UCSD-AML1 (cell line): ENCODE data around the gene NRAP.
A peak's percentile ranks its signal among the peaks of the same experiment; 100 is the strongest.

Experiments
- DNase-seq: peaks from one replicate; lab custom pipeline; 2025; ENCODE audit not compliant: unreplicated experiment; lab: John Stamatoyannopoulos, UW

The NRAP gene

GRCh38 chr10:113563306-113564088 is 100.3 kb downstream of the NRAP start:
- DNase-seq: peak; percentile 80

DNA sequence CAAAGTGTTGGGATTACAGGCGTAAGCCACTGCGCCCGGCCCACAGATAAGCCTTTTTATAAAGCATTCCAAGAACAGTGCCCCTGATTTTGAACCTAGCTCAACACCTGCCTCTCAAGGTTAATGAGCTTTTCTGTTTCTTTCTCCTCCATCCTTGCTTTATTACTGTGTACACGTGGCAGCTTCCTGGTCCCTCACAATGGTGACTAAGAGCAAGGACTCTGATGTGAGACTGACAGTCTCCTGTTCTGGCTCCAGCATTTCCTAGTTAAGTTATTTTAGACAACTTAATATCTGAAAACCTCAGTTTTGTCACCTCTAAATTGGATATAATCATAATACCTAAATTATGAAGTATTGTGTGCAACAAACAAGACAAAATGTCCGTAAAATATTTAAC is 101.1 kb downstream of the NRAP start:
- no peak for DNase-seq

- no peak for DNase-seq
These were observed 101.8 kb downstream of the NRAP start for GRCh38 chr10:113562069-113562468.

DNA sequence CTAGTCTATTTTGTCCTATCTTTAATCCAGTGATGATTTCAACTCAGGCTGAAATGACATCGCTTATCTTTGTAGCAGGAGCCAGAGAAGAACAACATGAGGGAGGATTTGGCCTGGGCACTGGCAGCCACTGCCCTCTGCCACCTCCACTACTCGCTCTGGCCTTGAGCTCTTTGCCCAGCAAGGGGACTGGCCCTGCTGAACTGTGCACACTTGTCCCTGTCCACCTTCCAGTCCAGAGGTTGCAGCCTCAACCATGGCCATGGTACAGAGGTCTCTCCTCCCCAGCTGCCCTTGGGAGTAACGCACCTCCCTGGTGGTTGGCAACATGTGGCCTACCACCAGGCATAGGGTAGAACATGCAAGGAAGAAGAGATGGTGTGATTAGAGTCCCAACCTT is 102.6 kb downstream of the NRAP start:
- no peak for DNase-seq

DNA sequence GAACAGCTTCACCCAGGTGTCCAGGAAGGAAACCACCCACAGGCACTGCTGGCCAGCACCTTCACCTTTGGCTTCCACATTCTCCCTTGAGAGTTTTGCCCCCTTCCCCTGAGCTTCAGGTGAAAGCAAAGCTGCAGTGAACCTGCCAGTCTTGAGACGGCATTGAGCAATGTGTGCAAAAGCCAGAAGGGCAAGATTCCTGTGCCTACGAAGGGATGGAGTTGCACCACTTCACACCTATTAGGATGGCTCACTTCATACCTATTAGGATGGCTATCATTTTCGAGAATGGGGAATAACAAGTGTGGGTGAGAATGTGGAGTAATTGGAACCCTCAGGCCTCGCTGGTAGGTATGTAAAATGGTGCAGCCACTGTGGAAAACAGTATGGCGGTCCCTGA is 103.8 kb downstream of the NRAP start:
- DNase-seq: no peak

DNA sequence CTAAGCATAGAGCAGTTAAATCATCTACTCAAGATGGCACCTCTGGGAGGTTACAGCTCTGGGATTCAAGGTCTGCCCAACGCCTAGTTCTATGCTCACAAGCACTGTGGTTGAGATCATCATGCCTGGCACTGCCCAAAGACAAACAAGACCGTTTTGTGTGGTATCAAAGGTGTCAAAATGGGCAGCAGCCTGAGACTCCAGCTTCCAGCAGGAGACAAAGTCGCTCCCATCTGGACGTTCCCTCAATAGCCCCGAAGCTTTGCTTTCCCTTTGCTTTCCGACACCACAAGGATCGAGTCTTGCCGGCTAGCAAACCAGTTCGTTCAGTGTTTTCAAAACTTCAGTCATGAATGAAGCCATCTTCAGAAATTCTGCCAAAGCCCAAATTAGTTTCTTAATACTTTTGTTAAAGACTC is 105.9 kb downstream of the NRAP start:
- no peak for DNase-seq

DNA sequence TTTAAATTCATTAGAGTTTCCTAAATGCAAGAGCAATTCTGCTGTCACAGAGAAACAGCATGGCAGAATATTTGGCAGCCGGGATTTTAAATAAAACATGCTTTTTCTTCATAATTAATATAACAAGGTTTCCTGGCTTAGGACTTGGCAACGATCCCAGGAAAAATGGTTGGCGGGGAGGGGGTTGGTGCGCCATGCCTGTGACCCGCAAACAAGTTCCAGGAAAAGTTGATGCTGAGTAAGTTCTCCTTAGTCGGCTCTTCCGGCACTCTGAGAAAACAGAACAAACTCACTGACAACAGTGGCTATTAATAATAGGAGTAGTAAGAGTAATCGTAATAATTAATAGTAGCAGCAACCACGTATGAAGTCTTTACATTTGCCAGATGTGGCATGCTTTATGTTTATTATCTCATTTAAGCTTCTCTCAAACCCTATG is 106.4 kb downstream of the NRAP start:
- peak; percentile 62 for DNase-seq

- no peak for DNase-seq
These were observed 108.1 kb downstream of the NRAP start for GRCh38 chr10:113555751-113556150.

DNA sequence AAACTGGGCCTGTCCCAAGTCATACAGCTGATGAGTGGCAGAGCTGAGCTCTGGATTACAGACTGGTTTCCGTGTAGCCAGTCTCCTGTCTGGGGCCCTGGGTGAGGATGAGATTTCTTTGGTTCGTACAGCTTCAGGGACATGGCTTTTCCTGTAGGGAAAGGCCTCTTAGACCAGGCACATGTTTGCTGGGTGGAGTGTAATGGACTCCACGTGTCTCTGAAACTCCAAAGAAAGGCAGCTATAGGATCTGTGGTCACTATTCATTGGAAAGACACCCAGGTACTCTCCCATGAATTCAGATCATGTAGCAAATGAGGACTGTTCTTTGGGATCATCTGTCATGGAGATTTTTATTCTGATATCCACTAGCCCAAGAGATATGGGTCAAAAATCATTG is 108.6 kb downstream of the NRAP start:
- DNase-seq: no peak

- DNase-seq: no peak
These were observed 109.6 kb downstream of the NRAP start for GRCh38 chr10:113554214-113554613.

GRCh38 chr10:113553149-113553548 is 110.7 kb downstream of the NRAP start:
- no peak for DNase-seq

DNA sequence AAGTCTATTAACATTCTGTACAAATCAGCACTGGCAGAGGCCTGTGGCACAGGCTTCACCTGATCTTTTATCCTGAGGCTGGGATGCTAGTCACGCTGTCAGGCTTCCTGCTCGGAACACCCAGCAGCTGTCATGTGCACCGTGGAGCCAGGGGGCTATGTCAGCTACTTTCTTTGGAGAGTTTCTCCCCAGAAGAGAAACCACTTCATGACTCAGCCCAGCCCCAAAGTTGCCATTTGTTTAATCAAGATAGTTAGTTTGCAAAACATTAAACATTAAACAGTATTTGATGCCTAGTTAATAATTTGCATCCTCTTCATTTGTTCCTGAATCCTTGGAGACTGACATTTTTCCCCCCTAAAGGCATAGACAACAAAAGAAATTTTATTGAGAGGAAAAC is 111.1 kb downstream of the NRAP start, which contains the start of gene HABP2:
HABP2 (plus strand) TSS at position 353 of the 400 bp plus-strand sequence. CDS start 69 bp downstream, outside the sequence.
- no peak for DNase-seq

DNA sequence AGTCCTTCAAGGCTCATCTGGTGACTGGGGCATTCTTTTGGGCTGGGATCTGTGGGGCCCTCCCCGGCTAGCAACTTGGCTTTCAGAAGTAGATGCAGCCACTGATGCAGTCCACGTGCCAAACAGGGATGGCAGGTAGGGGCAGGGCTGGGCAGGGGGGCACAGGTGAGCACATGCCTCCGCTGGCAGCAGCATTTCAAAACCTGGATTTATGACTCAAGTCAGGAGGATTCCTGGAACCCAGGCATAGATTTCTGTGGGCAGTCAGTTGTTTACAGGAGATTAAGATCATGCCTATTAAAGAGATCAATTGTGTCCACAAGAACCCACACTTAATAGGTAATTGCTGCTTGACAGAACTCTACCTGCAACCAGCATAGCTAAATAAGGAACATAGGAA is 111.8 kb downstream of the NRAP start:
- no peak for DNase-seq

GRCh38 chr10:113550365-113550764 is 113.5 kb downstream of the NRAP start:
- DNase-seq: no peak

GRCh38 chr10:113549856-113550255 is 114.0 kb downstream of the NRAP start:
- DNase-seq: no peak

DNA sequence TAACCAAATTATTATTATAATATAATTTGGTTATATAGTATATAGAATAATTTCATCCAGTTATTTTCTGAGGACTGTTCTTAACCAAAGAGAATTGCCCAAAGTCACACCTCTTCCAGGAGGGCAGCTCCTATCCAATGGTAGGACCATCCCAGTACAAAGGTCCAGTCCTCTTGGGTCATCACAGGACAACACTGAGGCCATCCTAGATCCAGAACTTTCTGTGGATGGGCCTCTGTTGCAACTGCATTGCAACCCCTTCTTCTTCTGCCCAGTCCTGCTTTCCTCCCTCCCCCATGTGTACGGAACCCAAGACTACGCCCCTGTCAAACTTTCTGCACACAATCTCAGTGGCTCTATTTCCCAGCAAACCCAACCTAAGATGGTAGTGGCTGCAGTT is 116.4 kb downstream of the NRAP start:
- DNase-seq: no peak

DNA sequence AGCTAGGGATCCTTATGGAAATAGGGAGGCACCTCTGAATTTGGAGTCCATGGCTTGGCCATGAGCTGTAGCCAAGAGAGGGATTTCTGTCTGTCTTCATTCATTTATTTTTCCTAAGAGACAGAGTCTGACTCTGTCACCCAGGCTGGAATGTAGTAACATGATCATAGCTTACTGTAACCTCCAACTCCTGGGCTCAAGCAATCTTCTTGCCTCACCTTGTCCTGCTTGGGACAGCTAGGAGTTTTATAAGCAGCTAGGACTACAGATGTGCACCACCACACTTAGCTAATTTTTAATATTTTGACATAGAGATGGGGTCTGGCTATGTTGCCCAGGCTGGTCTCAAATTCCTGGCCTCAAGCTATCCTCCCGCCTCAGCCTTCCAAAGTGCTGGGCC is 119.4 kb downstream of the NRAP start:
- no peak for DNase-seq

GRCh38 chr10:113543107-113543955 is 120.5 kb downstream of the NRAP start:
- DNase-seq: no peak

- DNase-seq: no peak
These were observed 122.3 kb downstream of the NRAP start for GRCh38 chr10:113541549-113541927.

- no peak for DNase-seq
These were observed 122.8 kb downstream of the NRAP start for GRCh38 chr10:113540845-113541548.

GRCh38 chr10:113539789-113540188 is 124.1 kb downstream of the NRAP start:
- DNase-seq: peak; percentile 28
